CD4-positive, alpha-beta T cell (primary cell): ENCODE measurements around the gene SPAG7. TPM values are rescaled to one million over a fixed set of nuclear protein-coding genes. Genes with fewer than 3 reads are reported as not detected.

Experiments
- ATAC-seq: fragments of 200-7000 bp; cut with Tn5 transposase; one replicate; pipeline ENCODE4 v1.10.0; 2022; ENCODE audit warnings: mild to moderate bottlenecking; ENCODE audit not compliant: poor library complexity
- CTCF ChIA-PET: fragments of 350-600 bp; sonication (Branson Sonifier 250); formaldehyde crosslinking; loops from one replicate; lab custom pipeline; 2021; ENCODE audit warnings: antibody characterized with exemption, inconsistent platforms; lab: Charles Lee
- POLR2A ChIA-PET: fragments of 350-600 bp; sonication (Branson Sonifier 250); formaldehyde crosslinking; loops from one replicate; lab custom pipeline; 2021; ENCODE audit warnings: antibody characterized with exemption, inconsistent platforms; lab: Charles Lee
- DNase-seq, 14 experiments: peaks; one replicate each; pipeline ENCODE4 v3.0.0-alpha.2; 2013 to 2020; ENCODE audit warnings: mixed read lengths in 2 of 14
- H3K27ac ChIP-seq, 2 donors: one replicate each; pipeline versions ENCODE4 v1.5.1 to v1.7.0; 2013; ENCODE audit warnings: low read length in 2 of 2, low read depth in 1 of 2, mild to moderate bottlenecking in 1 of 2
- H3K27me3 ChIP-seq, 2 experiments: 1 replicate in 1 of 2; 2 replicates in 1 of 2; pipeline versions ENCODE4 v1.6.1 to v1.7.0; 2013; ENCODE audit warnings: low read length in 2 of 2, control low read depth in 1 of 2, mild to moderate bottlenecking in 1 of 2, moderate library complexity in 1 of 2; ENCODE audit not compliant: insufficient read depth in 2 of 2, control insufficient read depth in 1 of 2
- H3K36me3 ChIP-seq: one replicate; pipeline ENCODE4 v1.6.1; 2013; ENCODE audit warnings: low read length, control low read depth; ENCODE audit not compliant: insufficient read depth
- H3K4me1 ChIP-seq: one replicate; pipeline ENCODE4 v1.6.1; 2013; ENCODE audit warnings: low read length, control low read depth; ENCODE audit not compliant: insufficient read depth
- H3K4me3 ChIP-seq: one replicate; pipeline ENCODE4 v1.5.1; 2013; ENCODE audit warnings: mild to moderate bottlenecking, low read length, moderate library complexity
- H3K9me3 ChIP-seq, 2 experiments: 1 replicate in 1 of 2; 2 replicates in 1 of 2; pipeline versions ENCODE4 v1.6.1 to v1.7.0; 2013; ENCODE audit warnings: low read length in 2 of 2, mild to moderate bottlenecking in 2 of 2, control low read depth in 1 of 2, moderate library complexity in 1 of 2; ENCODE audit not compliant: control insufficient read depth in 1 of 2, insufficient read depth in 1 of 2
- H3K27ac Mint-ChIP-seq: one replicate; pipeline ENCODE4 v1.8.0; 2020; ENCODE audit warnings: mixed read lengths
- H3K27me3 Mint-ChIP-seq: one replicate; pipeline ENCODE4 v1.8.0; 2021; ENCODE audit warnings: mixed read lengths
- H3K36me3 Mint-ChIP-seq: one replicate; pipeline ENCODE4 v1.8.0; 2021; ENCODE audit warnings: low read depth, mixed read lengths
- H3K4me1 Mint-ChIP-seq: one replicate; pipeline ENCODE4 v1.8.0; 2021; ENCODE audit warnings: low read depth, mixed read lengths
- H3K4me3 Mint-ChIP-seq: one replicate; pipeline ENCODE4 v1.8.0; 2020; ENCODE audit warnings: mild to moderate bottlenecking, mixed read lengths
- H3K9me3 Mint-ChIP-seq: one replicate; pipeline ENCODE4 v1.8.0; 2020; ENCODE audit warnings: mixed read lengths
- intact Hi-C, 2 experiments: fragments of 100-400 bp; cut with DNase I in 1 of 2; cut with micrococcal nuclease in 1 of 2; formaldehyde crosslinking; loops; one replicate each; pipeline versions ENCODE4 v1.15.1 to v1.9.0; 2023 to 2025; cut with DNase I, micrococcal nuclease
- total RNA-seq, 174 experiments: library from RNA in 2 of 174; stranded (reverse) in 2 of 174; gene quantifications; one replicate each; pipeline ENCODE4 v1.2.3 and lab custom pipeline; 2021 to 2026
- TF ChIP-seq, protein P1 (sequence below): fragments of 200-600 bp; IDR thresholded peaks from one replicate; pipeline ENCODE4 v1.8.0; 2022; ENCODE audit warnings: antibody characterized with exemption, mild to moderate bottlenecking

The SPAG7 gene
- total RNA-seq, 2 experiments from 2014 or later = 30.2 to 30.9 TPM

DNA sequence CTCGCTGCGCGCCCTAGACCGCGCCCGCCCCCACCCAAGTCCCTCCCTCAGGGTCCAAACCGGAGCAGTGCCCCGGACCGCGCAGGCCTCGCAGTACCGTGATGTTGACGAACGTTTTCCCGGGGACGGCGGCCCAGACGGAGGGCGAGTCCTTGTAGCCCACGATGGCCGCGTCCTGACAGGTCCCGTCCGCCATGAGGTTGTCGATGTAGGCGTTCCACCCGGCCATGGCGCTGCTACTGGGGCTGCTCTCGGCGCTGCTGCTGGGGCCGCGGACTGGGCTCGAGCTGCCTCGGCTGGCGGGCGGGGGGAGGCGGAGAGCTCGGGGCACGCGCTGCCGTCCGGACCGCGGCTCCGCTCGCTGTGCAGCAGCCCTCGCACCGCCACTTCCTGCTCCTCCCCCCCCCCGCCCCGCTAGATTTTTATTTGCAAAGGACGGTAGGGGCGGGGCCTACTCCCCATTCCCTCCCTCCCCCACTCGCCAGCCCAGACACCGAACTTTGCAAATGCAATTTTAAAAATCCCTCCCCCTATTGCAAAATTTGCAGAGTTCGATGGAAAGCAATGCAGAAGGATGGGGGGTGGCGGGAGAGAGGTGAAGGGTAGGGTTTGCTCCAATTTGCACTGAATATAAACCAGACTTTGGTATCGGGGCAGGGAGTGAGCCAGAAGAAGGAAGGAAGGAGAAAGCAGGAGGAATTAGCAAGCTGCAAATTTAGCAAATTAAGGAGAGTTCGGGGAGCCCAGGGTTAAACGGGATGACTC is 19.3 kb downstream of the SPAG7 start, which contains the start of gene PFN1:
Gene PFN1, minus strand, starts transcription at position 365 of the 765 bp plus-strand sequence. Its CDS starts 136 bp downstream, at position 229.
- H3K36me3 Mint-ChIP-seq = peaks cover 45% of the 10 kb centered on the region
- peak within 1 kb of the TSS; percentile 99 for H3K4me3 Mint-ChIP-seq
- no peaks in the 10 kb centered on the region for H3K9me3 Mint-ChIP-seq
- H3K9me3 ChIP-seq = peaks cover 0 to 3% of the 10 kb centered on the region in 2 experiments
- H3K27ac ChIP-seq = peak within 1 kb of the TSS; percentile 96 to 98
- DNase-seq (peak; percentile 82 to 96 (median 90)), ATAC-seq (peak; percentile 55)
- TF ChIP-seq, protein P1, sequence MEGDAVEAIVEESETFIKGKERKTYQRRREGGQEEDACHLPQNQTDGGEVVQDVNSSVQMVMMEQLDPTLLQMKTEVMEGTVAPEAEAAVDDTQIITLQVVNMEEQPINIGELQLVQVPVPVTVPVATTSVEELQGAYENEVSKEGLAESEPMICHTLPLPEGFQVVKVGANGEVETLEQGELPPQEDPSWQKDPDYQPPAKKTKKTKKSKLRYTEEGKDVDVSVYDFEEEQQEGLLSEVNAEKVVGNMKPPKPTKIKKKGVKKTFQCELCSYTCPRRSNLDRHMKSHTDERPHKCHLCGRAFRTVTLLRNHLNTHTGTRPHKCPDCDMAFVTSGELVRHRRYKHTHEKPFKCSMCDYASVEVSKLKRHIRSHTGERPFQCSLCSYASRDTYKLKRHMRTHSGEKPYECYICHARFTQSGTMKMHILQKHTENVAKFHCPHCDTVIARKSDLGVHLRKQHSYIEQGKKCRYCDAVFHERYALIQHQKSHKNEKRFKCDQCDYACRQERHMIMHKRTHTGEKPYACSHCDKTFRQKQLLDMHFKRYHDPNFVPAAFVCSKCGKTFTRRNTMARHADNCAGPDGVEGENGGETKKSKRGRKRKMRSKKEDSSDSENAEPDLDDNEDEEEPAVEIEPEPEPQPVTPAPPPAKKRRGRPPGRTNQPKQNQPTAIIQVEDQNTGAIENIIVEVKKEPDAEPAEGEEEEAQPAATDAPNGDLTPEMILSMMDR = no peak
- POLR2A ChIA-PET = interaction anchor here (0.9 to 13.9 kb wide), 21 partner anchors 9 to 805 kb away, joined by 3 to 350 read pairs (median 5); partner anchors contain the start of genes ARRB2, C17orf107, CHRNE and CYB5D2
- no peaks in the 10 kb centered on the region for H3K27me3 ChIP-seq
- intact Hi-C loops = loop anchor here (1.0 to 5.0 kb wide), 4 partner anchors 8 to 236 kb away; partner anchors contain the start of genes ARRB2 (in 2 of the 2), INCA1 (in 1 of the 2), KIF1C (in 1 of the 2) and RNF167 (in 1 of the 2)
- peaks cover 55% of the 10 kb centered on the region for H3K4me1 Mint-ChIP-seq
- CTCF ChIA-PET = interaction anchor here (1.2 to 1.5 kb wide), 3 partner anchors 20 to 49 kb away, joined by 3 to 4 read pairs (median 3); partner anchors contain the start of genes C17orf107 and SPAG7
- H3K27me3 Mint-ChIP-seq = no peaks in the 10 kb centered on the region
- H3K27ac Mint-ChIP-seq = peak within 1 kb of the TSS; percentile 90
- H3K36me3 ChIP-seq = peaks cover 35% of the 10 kb centered on the region
- peaks cover 51% of the 10 kb centered on the region for H3K4me1 ChIP-seq
- peak within 1 kb of the TSS; percentile 99 for H3K4me3 ChIP-seq

DNA sequence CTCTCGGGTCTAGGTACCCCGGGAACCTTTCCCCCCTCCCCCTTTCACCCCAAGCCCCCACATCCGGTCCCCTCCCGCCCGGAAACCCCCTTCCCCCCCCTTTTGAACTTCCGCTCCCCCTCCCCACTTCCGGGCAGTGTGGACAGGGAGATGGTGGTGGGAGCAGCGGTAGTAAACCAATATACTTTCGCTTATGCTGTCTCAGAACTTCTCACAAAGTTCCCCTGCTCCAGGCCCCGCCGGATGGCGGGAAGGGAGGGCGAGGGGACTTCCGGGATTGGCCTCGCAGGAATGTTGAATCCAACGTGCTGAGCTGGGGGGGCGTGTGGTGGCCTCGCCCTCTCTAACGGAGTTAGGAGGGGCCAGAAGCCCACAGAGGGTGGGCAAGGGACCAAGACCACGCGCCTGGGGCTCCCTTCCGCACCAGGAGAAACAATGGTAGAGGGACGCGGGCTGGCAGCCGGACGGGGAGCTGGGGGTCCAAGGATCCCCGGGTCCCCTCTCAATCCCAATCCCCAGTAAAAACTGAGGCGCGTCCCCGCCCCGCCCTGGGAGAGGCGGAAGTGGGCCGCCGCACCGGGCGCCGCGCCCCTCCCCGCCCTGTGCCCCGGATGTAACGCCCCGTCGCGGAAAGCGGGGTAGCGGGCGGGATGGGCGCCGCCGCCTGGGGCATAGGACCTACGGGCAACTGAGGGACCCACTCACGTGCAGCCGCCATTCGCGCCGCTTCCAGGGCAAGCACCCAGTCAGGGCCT is 20.0 kb downstream of the SPAG7 start:
- Mint-ChIP-seq H3K9me3 (no peaks in the 10 kb centered on the region), H3K36me3 (peaks cover 53% of the 10 kb centered on the region), H3K27me3 (no peaks in the 10 kb centered on the region), H3K27ac (peak overlapping the region; percentile 90), H3K4me3 (peak overlapping the region; percentile 99), H3K4me1 (peaks cover 63% of the 10 kb centered on the region)
- intact Hi-C loops = loop anchor here (1.0 to 5.0 kb wide), 4 partner anchors 7 to 235 kb away; partner anchors contain the start of genes ARRB2 (in 2 of the 2), INCA1 (in 1 of the 2), KIF1C (in 1 of the 2) and RNF167 (in 1 of the 2)
- POLR2A ChIA-PET = interaction anchor here (0.7 to 13.9 kb wide), 22 partner anchors 9 to 804 kb away, joined by 3 to 350 read pairs (median 5); partner anchors contain the start of genes ARRB2, C17orf107, CHRNE and CYB5D2
- Histone ChIP-seq H3K27ac (peak overlapping the region; percentile 96 to 98), H3K9me3 (peaks cover 0 to 3% of the 10 kb centered on the region in 2 experiments), H3K36me3 (peaks cover 43% of the 10 kb centered on the region), H3K4me1 (peaks cover 59% of the 10 kb centered on the region), H3K4me3 (peak overlapping the region; percentile 99), H3K27me3 (no peaks in the 10 kb centered on the region)
- ATAC-seq = peak; percentile 21
- CTCF ChIA-PET = interaction anchor here (1.2 to 2.3 kb wide), 3 partner anchors 19 to 48 kb away, joined by 3 to 7 read pairs (median 3); partner anchors contain the start of genes C17orf107 and SPAG7
- TF ChIP-seq, protein P1 = no peak
- peak; percentile 38 to 83 (median 67) for DNase-seq
